SK-N-SH treated with all-trans-retinoic acid at 6 μM for 48 hours (cell line): Measurements from ENCODE around the gene HOMEZ.

Experiments used
- ATAC-seq: fragments of 200-7000 bp; cut with Tn5 transposase; 3 replicates; pipeline ENCODE4 v1.9.1; 2020; ENCODE audit warnings: mild to moderate bottlenecking, moderate library complexity
- ARNTL ChIP-seq: fragments of 450-650 bp; formaldehyde crosslinking; IDR thresholded peaks from 2 replicates; pipeline ENCODE4 v1.5.0; 2020; ENCODE audit warnings: low read depth, mild to moderate bottlenecking, moderate library complexity, borderline replicate concordance
- BACH2 ChIP-seq: fragments of 250-450 bp; sonication (Bioruptor Pico); IDR thresholded peaks from 2 replicates; pipeline ENCODE4 v1.9.0; 2021; ENCODE audit warnings: mild to moderate bottlenecking, borderline replicate concordance
- CSDC2 ChIP-seq: fragments of 250-450 bp; sonication (Bioruptor Pico); IDR thresholded peaks from 2 replicates; pipeline ENCODE4 v1.5.0; 2020; ENCODE audit warnings: mild to moderate bottlenecking, moderate library complexity
- CSRNP3 ChIP-seq: fragments of 250-450 bp; sonication (Bioruptor Pico); IDR thresholded peaks from 2 replicates; pipeline ENCODE4 v1.5.1; 2021; ENCODE audit warnings: mild to moderate bottlenecking, moderate library complexity
- ESRRG ChIP-seq: fragments of 250-450 bp; sonication (Bioruptor Pico); IDR thresholded peaks from 2 replicates; pipeline ENCODE4 v1.6.1; 2021; ENCODE audit warnings: mild to moderate bottlenecking
- GLIS3 ChIP-seq: fragments of 250-450 bp; sonication (Bioruptor Pico); IDR thresholded peaks from 2 replicates; pipeline ENCODE4 v1.5.0; 2020; ENCODE audit warnings: mild to moderate bottlenecking, moderate library complexity
- ISL1 ChIP-seq: fragments of 250-450 bp; sonication (Bioruptor Pico); IDR thresholded peaks from 2 replicates; pipeline ENCODE4 v2.1.2; 2022; ENCODE audit warnings: mild to moderate bottlenecking, moderate library complexity
- OSR1 ChIP-seq: fragments of 250-450 bp; sonication (Bioruptor Pico); IDR thresholded peaks from 2 replicates; pipeline ENCODE4 v1.8.0; 2022; ENCODE audit warnings: moderate library complexity, mild to moderate bottlenecking, inconsistent platforms
- PATZ1 ChIP-seq: fragments of 250-450 bp; sonication (Bioruptor Pico); IDR thresholded peaks from 2 replicates; pipeline ENCODE4 v1.8.0; 2020; ENCODE audit warnings: mild to moderate bottlenecking, moderate library complexity, borderline replicate concordance
- POU6F1 ChIP-seq: fragments of 250-450 bp; sonication (Bioruptor Pico); IDR thresholded peaks from 2 replicates; pipeline ENCODE4 v1.8.0; 2021; ENCODE audit warnings: low read depth, mild to moderate bottlenecking, moderate library complexity, borderline replicate concordance
- PPARA ChIP-seq: fragments of 250-450 bp; sonication (Bioruptor Pico); IDR thresholded peaks from 2 replicates; pipeline ENCODE4 v1.5.0; 2020; ENCODE audit warnings: mild to moderate bottlenecking, borderline replicate concordance
- RARB ChIP-seq: fragments of 250-450 bp; sonication (Bioruptor Pico); IDR thresholded peaks from 2 replicates; pipeline ENCODE4 v1.8.0; 2021; ENCODE audit warnings: mild to moderate bottlenecking, moderate library complexity
- SNAI2 ChIP-seq: fragments of 250-450 bp; sonication (Bioruptor Pico); IDR thresholded peaks from 2 replicates; pipeline ENCODE4 v1.5.0; 2020; ENCODE audit warnings: mild to moderate bottlenecking, moderate library complexity
- TCF4 ChIP-seq: fragments of 250-450 bp; sonication (Bioruptor Pico); IDR thresholded peaks from 2 replicates; pipeline ENCODE4 v1.8.0; 2021; ENCODE audit warnings: mild to moderate bottlenecking, moderate library complexity, borderline replicate concordance
- TOX ChIP-seq: fragments of 250-450 bp; sonication (Bioruptor Pico); IDR thresholded peaks from 2 replicates; pipeline ENCODE4 v1.8.0; 2021; ENCODE audit warnings: mild to moderate bottlenecking, moderate library complexity, borderline replicate concordance
- ZC3H10 ChIP-seq: fragments of 250-450 bp; sonication (Bioruptor Pico); IDR thresholded peaks from 2 replicates; pipeline ENCODE4 v1.5.1; 2021; ENCODE audit warnings: mild to moderate bottlenecking, moderate library complexity
- ZFP30 ChIP-seq: fragments of 450-650 bp; formaldehyde crosslinking; IDR thresholded peaks from 2 replicates; pipeline ENCODE4 v1.5.0; 2022; ENCODE audit warnings: mild to moderate bottlenecking, moderate library complexity
- ZNF565 ChIP-seq: fragments of 450-650 bp; formaldehyde crosslinking; conservative IDR thresholded peaks from 2 replicates; pipeline ENCODE4 v1.5.0; 2020; ENCODE audit warnings: low read depth, mild to moderate bottlenecking, moderate library complexity
- ZNF70 ChIP-seq: fragments of 450-650 bp; formaldehyde crosslinking; IDR thresholded peaks from 2 replicates; pipeline ENCODE4 v1.5.0; 2020; ENCODE audit warnings: mild to moderate bottlenecking, moderate library complexity
- TF ChIP-seq, protein P1 (sequence below): fragments of 250-450 bp; sonication (Bioruptor Pico); IDR thresholded peaks from 2 replicates; pipeline ENCODE4 v1.5.1; 2020; ENCODE audit warnings: low read depth, mild to moderate bottlenecking, moderate library complexity

Gene HOMEZ

DNA sequence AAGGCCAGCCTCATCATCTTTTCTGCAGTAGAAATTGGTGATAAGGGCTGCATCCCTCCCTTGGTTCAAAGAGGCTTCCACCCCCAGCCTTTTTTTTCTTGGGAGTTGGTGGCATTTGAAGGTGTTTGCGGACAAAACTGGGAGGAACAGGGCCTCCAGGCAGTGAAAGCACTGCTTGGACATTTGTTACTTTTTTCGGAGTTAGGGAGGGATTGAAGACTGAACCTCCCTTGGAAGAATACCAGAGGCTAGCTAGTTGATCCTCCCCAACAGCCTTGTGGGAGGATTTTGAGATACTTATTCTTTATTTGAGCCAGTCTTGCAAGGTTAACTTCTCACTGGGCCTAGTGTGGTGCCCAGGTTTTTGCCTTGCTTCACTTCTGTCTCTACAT is 38.5 kb upstream of the HOMEZ start:
- no peak for ATAC-seq
- TF ChIP-seq ZNF70 (CRISPR knock-in tag), result no peak
- TF ChIP-seq, all 23 proteins: peak for 0

DNA sequence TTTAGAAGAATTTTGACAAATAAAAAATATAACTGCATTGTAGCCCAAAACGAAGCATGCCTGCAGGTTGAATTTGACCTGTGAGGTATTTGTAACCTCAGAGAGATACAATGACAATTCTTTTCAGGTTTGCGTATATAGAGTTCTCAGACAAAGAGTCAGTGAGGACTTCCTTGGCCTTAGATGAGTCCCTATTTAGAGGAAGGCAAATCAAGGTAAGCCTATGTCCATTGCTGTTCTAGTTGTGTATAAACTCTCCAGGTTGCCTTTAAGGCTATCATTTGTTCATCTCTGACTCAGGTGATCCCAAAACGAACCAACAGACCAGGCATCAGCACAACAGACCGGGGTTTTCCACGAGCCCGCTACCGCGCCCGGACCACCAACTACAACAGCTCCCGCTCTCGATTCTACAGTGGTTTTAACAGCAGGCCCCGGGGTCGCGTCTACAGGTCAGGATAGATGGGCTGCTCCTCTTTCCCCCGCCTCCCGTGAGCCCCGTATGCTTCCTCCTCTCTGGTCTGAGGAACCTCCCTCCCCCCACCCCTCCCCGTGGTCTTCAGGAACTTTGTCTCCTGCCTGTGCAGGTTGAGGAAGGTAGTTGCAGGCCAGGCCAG is 38.0 kb upstream of the HOMEZ start:
- ATAC-seq, result no peak
- no peak for TF ChIP-seq CSDC2 (CRISPR knock-in tag)
- TF ChIP-seq BACH2 (CRISPR knock-in tag), result no peak
- TF ChIP-seq GLIS3, result no peak
- TF ChIP-seq PATZ1, result no peak
- no peak for TF ChIP-seq PPARA (CRISPR knock-in tag)
- no peak for TF ChIP-seq OSR1 (CRISPR knock-in tag)
- TF ChIP-seq TCF4 (CRISPR knock-in tag), result no peak
- no peak for TF ChIP-seq ESRRG
- TF ChIP-seq CSRNP3 (CRISPR knock-in tag), result no peak
- TF ChIP-seq, protein P1, sequence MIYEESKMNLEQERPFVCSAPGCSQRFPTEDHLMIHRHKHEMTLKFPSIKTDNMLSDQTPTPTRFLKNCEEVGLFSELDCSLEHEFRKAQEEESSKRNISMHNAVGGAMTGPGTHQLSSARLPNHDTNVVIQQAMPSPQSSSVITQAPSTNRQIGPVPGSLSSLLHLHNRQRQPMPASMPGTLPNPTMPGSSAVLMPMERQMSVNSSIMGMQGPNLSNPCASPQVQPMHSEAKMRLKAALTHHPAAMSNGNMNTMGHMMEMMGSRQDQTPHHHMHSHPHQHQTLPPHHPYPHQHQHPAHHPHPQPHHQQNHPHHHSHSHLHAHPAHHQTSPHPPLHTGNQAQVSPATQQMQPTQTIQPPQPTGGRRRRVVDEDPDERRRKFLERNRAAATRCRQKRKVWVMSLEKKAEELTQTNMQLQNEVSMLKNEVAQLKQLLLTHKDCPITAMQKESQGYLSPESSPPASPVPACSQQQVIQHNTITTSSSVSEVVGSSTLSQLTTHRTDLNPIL (CRISPR knock-in tag), result no peak
- no peak for TF ChIP-seq TOX (CRISPR knock-in tag)
- TF ChIP-seq ZNF565 (CRISPR knock-in tag), result no peak
- no peak for TF ChIP-seq ARNTL
- no peak for TF ChIP-seq RARB (CRISPR knock-in tag)
- TF ChIP-seq POU6F1, result no peak
- no peak for TF ChIP-seq ISL1 (CRISPR knock-in tag)
- TF ChIP-seq ZC3H10 (CRISPR knock-in tag), result no peak
- no peak for TF ChIP-seq ZFP30 (CRISPR knock-in tag)
- no peak for TF ChIP-seq SNAI2
- no peak for TF ChIP-seq ZNF70 (CRISPR knock-in tag)
- TF ChIP-seq, all 23 proteins: peak for 0

DNA sequence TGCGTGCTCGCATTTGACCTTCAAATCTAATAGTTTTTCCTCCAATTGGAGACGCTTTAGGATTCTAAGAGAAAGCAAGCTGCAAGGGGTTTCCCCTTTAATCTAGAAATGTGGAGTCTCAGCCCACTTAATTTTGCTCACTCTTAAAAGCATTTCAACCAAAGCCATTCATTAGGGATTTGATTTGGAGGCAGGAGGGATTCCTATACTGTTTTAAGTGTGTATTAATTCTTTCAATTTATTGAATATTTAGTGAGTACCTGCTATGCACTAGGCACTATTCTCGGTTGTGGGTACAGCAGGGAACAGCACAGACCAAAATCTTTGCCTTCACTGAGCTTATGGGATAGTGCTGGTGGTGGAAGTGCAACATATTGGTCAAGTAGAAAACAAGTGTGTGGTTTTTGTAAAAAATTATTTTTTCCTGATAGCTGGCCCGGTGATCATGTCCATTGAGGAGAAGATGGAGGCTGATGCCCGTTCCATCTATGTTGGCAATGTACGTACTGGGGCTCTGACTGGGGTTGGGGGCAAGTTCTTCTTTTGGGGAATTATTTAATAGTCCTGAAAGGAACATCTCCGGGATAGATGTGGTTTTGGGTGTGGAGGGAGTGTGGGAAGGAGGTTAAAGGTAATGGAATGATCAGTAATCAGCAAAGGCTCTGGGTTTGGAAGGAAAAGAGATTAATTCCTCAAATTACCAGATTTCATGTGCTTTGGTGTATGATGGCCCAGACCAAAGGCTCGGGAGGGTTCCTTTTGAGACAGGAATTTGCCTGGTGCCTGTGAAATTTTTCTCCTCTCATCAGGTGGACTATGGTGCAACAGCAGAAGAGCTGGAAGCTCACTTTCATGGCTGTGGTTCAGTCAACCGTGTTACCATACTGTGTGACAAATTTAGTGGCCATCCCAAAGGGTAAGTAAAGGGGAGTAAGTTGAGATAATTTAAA is 36.9 kb upstream of the HOMEZ start:
- TF ChIP-seq ESRRG (no peak), POU6F1 (no peak), TOX (CRISPR knock-in tag) (no peak), ARNTL (no peak), CSDC2 (CRISPR knock-in tag) (no peak)
- ATAC-seq, result no peak
